NB4 (cell line): Measurements from ENCODE around the gene ARMC9.

Experiments used
- DNase-seq: peaks from one replicate; pipeline ENCODE4 v3.0.0; 2010; ENCODE audit warnings: low read depth
- H3K4me3 ChIP-seq: one replicate; pipeline ENCODE4 v1.5.1; 2011; ENCODE audit warnings: mild to moderate bottlenecking, low read depth, low read length, moderate library complexity
- MYC ChIP-seq: IDR thresholded peaks from 2 replicates; pipeline ENCODE4 v1.6.1; 2011; ENCODE audit warnings: low read depth, low read length
- POLR2A ChIP-seq: IDR thresholded peaks from 2 replicates; pipeline ENCODE4 v1.6.1; 2011; ENCODE audit warnings: mild to moderate bottlenecking; ENCODE audit not compliant: insufficient read length; ENCODE audit errors: extremely low read depth
- TF ChIP-seq, protein P1 (sequence below): IDR thresholded peaks from 2 replicates; pipeline ENCODE4 v1.6.1; 2011; ENCODE audit warnings: low read depth, low read length
- TF ChIP-seq, protein P2 (sequence below): IDR thresholded peaks from one replicate; pipeline ENCODE4 v1.5.1; 2012; ENCODE audit warnings: low read depth, low read length

Gene ARMC9

GRCh38 chr2:231235217-231235616, 36.8 kb downstream of the ARMC9 start:
- no peak for DNase-seq
- no peak overlapping the region for H3K4me3 ChIP-seq
- TF ChIP-seq, protein P1, sequence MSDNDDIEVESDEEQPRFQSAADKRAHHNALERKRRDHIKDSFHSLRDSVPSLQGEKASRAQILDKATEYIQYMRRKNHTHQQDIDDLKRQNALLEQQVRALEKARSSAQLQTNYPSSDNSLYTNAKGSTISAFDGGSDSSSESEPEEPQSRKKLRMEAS, result no peak
- no peak for TF ChIP-seq MYC
- no peak for TF ChIP-seq POLR2A
- TF ChIP-seq, protein P2, sequence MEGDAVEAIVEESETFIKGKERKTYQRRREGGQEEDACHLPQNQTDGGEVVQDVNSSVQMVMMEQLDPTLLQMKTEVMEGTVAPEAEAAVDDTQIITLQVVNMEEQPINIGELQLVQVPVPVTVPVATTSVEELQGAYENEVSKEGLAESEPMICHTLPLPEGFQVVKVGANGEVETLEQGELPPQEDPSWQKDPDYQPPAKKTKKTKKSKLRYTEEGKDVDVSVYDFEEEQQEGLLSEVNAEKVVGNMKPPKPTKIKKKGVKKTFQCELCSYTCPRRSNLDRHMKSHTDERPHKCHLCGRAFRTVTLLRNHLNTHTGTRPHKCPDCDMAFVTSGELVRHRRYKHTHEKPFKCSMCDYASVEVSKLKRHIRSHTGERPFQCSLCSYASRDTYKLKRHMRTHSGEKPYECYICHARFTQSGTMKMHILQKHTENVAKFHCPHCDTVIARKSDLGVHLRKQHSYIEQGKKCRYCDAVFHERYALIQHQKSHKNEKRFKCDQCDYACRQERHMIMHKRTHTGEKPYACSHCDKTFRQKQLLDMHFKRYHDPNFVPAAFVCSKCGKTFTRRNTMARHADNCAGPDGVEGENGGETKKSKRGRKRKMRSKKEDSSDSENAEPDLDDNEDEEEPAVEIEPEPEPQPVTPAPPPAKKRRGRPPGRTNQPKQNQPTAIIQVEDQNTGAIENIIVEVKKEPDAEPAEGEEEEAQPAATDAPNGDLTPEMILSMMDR, result no peak

DNA sequence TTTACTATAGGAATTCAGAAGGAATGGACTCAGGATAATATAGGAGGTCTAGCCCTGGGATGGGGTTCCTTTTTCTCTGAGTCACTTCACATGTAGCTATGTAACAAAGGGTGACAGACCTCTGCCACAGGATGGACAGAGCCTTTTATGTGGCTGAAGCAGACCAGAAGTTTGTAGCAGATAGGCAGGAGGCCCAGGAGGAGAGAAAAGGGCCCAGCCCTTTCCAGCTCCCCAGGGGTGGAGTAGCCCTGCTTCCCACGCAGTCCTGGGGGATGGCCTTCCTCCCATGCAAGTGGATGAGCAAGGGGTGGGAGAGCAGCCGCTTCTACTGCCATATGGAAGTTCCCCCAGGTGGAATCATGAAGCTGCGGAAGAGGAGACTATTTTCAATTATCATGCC, 40.3 kb downstream of the ARMC9 start:
- no peak overlapping the region for H3K4me3 ChIP-seq
- TF ChIP-seq MYC (no peak), POLR2A (no peak)
- TF ChIP-seq, protein P1, result no peak
- TF ChIP-seq, protein P2, result no peak

DNA sequence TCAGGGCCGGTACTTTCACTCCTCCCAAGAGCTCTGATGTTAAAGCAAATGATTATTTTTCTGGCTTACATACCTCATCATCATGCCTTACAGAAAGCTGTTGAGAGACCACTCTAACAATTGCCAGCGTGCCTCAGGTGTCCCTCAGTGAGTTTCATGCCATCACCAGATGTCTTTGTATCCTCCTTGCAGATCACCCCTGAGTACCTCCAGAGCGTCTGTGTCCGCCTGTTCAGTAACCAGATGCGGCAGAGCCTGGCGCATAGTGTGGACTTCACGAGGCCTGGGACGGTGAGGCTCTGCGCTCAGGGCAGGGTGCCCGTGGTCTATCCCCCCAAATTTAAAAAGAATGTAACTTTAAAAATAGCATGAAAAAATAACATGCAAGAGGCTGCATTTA, 41.3 kb downstream of the ARMC9 start:
- TF ChIP-seq, protein P1, result no peak
- TF ChIP-seq MYC, result no peak
- TF ChIP-seq, protein P2, result no peak
- no peak for TF ChIP-seq POLR2A
- no peak for DNase-seq

More for the DNA sequence above, 40.3 kb downstream of the ARMC9 start:
- no peak for DNase-seq

GRCh38 chr2:231241755-231242507, 43.5 kb downstream of the ARMC9 start:
- H3K4me3 ChIP-seq, result no peak overlapping the region
- peak; percentile 62 for DNase-seq
- TF ChIP-seq, protein P1, result peak; percentile 86
- TF ChIP-seq POLR2A (no peak), MYC (peak; percentile 59; the same call in 1 of the 2 replicates)
- TF ChIP-seq, protein P2, result no peak

More for the DNA sequence above, 41.3 kb downstream of the ARMC9 start:
- H3K4me3 ChIP-seq, result no peak overlapping the region

DNA sequence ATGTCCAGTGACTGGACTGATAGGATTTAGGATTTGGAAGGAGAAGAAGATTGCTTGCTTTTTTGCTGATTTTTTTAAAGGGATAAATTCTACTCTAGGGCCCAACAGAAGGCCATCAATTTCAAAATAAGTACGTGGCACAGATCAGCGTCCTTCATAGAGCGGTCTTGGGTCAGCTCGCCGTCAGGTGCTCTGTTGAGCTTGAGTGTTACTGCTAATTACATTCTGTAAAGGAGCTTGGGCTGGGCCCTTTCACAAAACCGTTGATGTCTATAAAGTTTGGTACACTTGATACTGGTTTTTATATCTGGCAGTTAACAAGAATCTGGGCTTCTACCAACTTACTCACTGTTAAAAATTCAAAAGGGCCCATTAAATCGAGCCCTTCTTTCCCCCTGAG, 45.4 kb downstream of the ARMC9 start:
- TF ChIP-seq, protein P2, result no peak
- no peak for TF ChIP-seq MYC
- no peak for TF ChIP-seq POLR2A
- TF ChIP-seq, protein P1, result no peak
- DNase-seq, result no peak
- no peak overlapping the region for H3K4me3 ChIP-seq
